Peyer's patch (tissue), 4 donors: ENCODE measurements around the gene ENTPD8. TPM values are rescaled to one million over a fixed set of nuclear protein-coding genes. Genes with fewer than 3 reads are reported as not detected.
A peak's percentile ranks its signal among the peaks of the same experiment; 100 is the strongest.

Experiments
- DNase-seq, 3 donors: peaks; one replicate each; pipeline ENCODE4 v3.0.0-alpha.2; 2017 to 2019
- H3K27ac ChIP-seq, 4 donors: fragments of 200-600 bp; sonication (generic); one replicate each; pipeline ENCODE4 v1.5.1; 2016 to 2019
- H3K27me3 ChIP-seq, 2 donors: fragments of 200-600 bp; sonication (generic); one replicate each; pipeline ENCODE4 v1.5.1; 2019
- H3K36me3 ChIP-seq, 3 donors: fragments of 200-600 bp; sonication (generic); one replicate each; pipeline ENCODE4 v1.5.1; 2016 to 2019
- H3K4me1 ChIP-seq, 4 donors: fragments of 200-600 bp; sonication (generic); one replicate each; pipeline ENCODE4 v1.5.1; 2016 to 2019
- H3K4me3 ChIP-seq, 4 donors: fragments of 200-600 bp; sonication (generic); 1 replicate in 3 of 4; 2 replicates in 1 of 4; pipeline ENCODE4 v1.5.1; 2016 to 2019; ENCODE audit warnings: mild to moderate bottlenecking in 1 of 4
- H3K9me3 ChIP-seq, 4 donors: fragments of 200-600 bp; sonication (generic); one replicate each; pipeline ENCODE4 v1.5.1; 2016 to 2019; ENCODE audit warnings: mild to moderate bottlenecking in 1 of 4
- POLR2A ChIP-seq, 2 donors: fragments of 450-650 bp; IDR thresholded peaks; one replicate each; pipeline ENCODE4 v1.5.1; 2017; ENCODE audit warnings: antibody characterized with exemption in 2 of 2, mild to moderate bottlenecking in 2 of 2, moderate library complexity in 2 of 2
- total RNA-seq, 4 donors: library from RNA; depleted of rRNA; stranded (reverse); fragments of >200 nt; gene quantifications; one replicate each; pipeline ENCODE4 v1.1.0, GENCODE V29; 2016
- TF ChIP-seq, protein P1 (sequence below), 6 experiments: fragments of 450-650 bp in 4 of 6; fragments of 200-600 bp in 2 of 6; sonication (generic) in 1 of 6; IDR thresholded peaks; one replicate each; pipeline ENCODE4 v1.5.1; 2017 to 2019; ENCODE audit warnings: antibody characterized with exemption in 6 of 6, mild to moderate bottlenecking in 3 of 6, moderate library complexity in 1 of 6

Gene ENTPD8
- total RNA-seq, 4 donors from 2014 or later, result 26.4 to 143 (median 104) TPM

GRCh38 chr9:137409515-137409914 lies 31.6 kb downstream of the ENTPD8 start:
- DNase-seq, result no peak
- Histone ChIP-seq H3K4me3 (no peak overlapping the region), H3K27ac (no peak overlapping the region), H3K36me3 (no peaks in the 10 kb centered on the region), H3K9me3 (no peaks in the 10 kb centered on the region), H3K4me1 (peaks cover 0 to 35% (median 9%) of the 10 kb centered on the region in 4 donors), H3K27me3 (no peaks in the 10 kb centered on the region)
- TF ChIP-seq, protein P1, sequence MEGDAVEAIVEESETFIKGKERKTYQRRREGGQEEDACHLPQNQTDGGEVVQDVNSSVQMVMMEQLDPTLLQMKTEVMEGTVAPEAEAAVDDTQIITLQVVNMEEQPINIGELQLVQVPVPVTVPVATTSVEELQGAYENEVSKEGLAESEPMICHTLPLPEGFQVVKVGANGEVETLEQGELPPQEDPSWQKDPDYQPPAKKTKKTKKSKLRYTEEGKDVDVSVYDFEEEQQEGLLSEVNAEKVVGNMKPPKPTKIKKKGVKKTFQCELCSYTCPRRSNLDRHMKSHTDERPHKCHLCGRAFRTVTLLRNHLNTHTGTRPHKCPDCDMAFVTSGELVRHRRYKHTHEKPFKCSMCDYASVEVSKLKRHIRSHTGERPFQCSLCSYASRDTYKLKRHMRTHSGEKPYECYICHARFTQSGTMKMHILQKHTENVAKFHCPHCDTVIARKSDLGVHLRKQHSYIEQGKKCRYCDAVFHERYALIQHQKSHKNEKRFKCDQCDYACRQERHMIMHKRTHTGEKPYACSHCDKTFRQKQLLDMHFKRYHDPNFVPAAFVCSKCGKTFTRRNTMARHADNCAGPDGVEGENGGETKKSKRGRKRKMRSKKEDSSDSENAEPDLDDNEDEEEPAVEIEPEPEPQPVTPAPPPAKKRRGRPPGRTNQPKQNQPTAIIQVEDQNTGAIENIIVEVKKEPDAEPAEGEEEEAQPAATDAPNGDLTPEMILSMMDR (IDR thresholded peaks at IDR 0.05), result no peak
- no peak for TF ChIP-seq POLR2A (IDR thresholded peaks at IDR 0.05)

DNA sequence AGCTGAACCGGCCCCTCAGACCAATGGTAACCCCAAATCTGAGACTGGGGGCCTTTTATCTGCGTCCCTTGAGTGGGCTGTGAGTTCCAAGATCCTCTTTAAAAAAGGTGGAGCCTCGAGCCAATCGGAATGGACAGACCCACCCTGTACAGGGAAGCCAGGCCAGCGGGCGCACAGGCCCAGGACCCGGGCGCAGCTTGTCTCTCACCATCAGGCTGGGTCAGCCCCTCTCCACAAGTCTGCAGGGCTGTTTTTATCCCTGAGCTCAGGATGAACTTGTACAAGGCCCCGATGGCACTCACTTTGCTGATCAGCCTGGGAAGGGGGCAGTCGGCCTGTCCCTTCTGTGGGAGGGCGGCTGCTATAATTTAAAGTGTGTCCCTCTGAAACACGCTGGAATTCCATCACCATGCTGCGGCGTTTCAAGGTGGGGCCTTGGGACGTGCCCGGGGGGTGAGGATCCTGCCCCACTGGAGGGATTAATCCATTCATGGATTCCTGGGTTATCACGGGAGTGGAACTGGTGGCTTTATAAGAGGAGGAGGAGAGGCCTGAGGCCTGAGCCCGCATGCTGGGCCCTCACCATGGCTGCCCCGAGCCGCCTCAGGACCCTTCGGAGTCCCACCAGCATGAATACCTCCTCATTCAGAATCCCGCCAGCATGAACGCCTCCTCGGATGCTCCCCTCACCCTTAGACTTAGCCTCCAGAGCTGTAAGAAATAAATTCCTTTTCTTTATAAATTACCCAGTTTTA lies 32.3 kb downstream of the ENTPD8 start:
- Histone ChIP-seq H3K9me3 (no peaks in the 10 kb centered on the region), H3K4me3 (no peak overlapping the region), H3K36me3 (no peaks in the 10 kb centered on the region), H3K27me3 (no peaks in the 10 kb centered on the region), H3K4me1 (peaks cover 0 to 35% (median 9%) of the 10 kb centered on the region in 4 donors), H3K27ac (no peak overlapping the region)
- TF ChIP-seq, protein P1 (IDR thresholded peaks at IDR 0.05), result no peak
- TF ChIP-seq POLR2A (IDR thresholded peaks at IDR 0.05), result no peak
- DNase-seq, result no peak

DNA sequence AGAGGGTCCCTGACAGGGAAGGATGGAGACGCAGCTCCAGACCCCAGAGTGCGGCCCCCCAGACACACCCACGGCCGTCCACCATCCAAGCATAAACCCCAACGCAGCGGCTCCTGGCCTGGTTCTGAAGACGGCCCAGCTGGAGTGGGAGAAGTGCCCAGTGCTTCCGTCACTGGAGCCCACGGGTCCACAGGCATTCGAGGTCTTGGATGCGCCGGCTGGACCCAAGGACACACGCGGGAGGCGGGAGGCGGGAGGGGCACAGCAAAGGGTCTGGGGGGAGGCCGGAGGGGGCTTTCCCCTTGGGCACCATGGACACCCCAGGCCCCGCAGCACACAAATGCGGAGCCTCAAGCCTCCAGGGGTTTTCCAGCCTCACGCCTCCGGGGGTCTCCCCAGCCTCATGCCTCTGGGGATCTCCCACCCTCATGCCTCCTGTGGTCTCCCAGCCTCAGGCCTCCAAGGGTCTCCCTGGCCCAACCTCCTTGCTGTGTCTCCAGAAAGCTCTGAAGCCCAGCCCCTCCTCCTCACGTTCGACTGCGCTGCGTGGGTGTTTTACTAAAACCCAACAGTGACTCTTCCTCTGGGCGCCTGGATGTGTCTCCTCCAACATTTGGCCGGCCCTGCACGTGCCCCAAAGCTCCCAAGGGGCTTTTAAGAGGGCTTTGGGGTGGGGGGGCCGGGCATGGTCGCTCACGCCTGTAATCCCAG lies 33.4 kb downstream of the ENTPD8 start:
- no peak for DNase-seq
- H3K36me3 ChIP-seq, result no peaks in the 10 kb centered on the region
- no peaks in the 10 kb centered on the region for H3K27me3 ChIP-seq
- H3K4me1 ChIP-seq, result peaks cover 0 to 35% (median 9%) of the 10 kb centered on the region in 4 donors
- peak overlapping the region in 2 of 4 donors; percentile 30 to 38 for H3K27ac ChIP-seq
- TF ChIP-seq, protein P1 (IDR thresholded peaks at IDR 0.05), result no peak
- TF ChIP-seq POLR2A (IDR thresholded peaks at IDR 0.05), result no peak
- peak overlapping the region in 3 of 4 donors; percentile 10 to 47 (median 31) for H3K4me3 ChIP-seq
- no peaks in the 10 kb centered on the region for H3K9me3 ChIP-seq

GRCh38 chr9:137406876-137407589 lies 34.1 kb downstream of the ENTPD8 start:
- Histone ChIP-seq H3K4me3 (peak overlapping the region; percentile 10 to 53 (median 39)), H3K4me1 (peaks cover 0 to 34% (median 9%) of the 10 kb centered on the region in 4 donors), H3K27ac (peak overlapping the region in 3 of 4 donors; percentile 25 to 38 (median 30)), H3K36me3 (no peaks in the 10 kb centered on the region), H3K9me3 (no peaks in the 10 kb centered on the region), H3K27me3 (no peaks in the 10 kb centered on the region)
- TF ChIP-seq, protein P1 (IDR thresholded peaks at IDR 0.05), result peak; percentile 28 to 95 (median 76)
- TF ChIP-seq POLR2A (IDR thresholded peaks at IDR 0.05), result no peak
- peak; percentile 23 to 86 (median 73) for DNase-seq

DNA sequence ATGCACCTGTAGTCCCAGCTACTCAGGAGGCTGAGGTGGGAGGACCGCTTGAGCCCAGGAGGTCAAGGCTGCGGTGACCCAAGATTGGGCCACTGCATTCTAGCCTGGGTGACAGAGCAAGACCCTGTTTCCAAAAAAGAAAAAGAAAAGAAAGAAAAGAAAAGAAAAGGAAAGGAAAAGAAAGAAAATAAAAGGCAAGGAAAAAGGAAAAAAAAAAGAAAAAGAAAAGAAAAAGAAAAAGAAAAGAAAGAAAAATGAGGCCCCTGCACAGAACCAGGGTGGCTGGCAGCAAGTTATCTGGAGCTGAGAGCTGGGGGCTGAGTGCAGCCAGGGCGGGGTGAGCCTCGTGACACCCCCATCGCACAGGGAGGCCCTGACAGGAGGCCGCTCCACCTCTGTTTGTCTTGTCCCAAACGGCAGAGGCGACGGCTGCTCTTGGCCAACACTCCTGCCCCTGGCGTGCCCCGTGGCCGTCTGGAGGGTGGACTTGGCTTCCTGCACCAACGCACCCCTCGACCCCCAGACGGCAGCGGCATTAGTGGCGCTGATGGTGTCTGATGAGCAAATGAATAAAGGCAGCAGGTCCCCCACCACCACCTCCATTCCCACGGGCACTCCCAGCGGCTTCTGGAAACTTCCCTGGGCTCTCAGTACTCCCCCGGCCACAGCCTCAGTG lies 34.9 kb downstream of the ENTPD8 start:
- peak in 1 of 3 donors; percentile 57 for DNase-seq
- H3K4me1 ChIP-seq, result peaks cover 0 to 26% (median 8%) of the 10 kb centered on the region in 4 donors
- TF ChIP-seq POLR2A (IDR thresholded peaks at IDR 0.05), result no peak
- TF ChIP-seq, protein P1 (IDR thresholded peaks at IDR 0.05), result no peak
- no peaks in the 10 kb centered on the region for H3K36me3 ChIP-seq
- no peaks in the 10 kb centered on the region for H3K27me3 ChIP-seq
- H3K27ac ChIP-seq, result no peak overlapping the region
- no peaks in the 10 kb centered on the region for H3K9me3 ChIP-seq
- H3K4me3 ChIP-seq, result peak overlapping the region; percentile 10 to 53 (median 39)
